ENCODE results near the gene TMC8. TPM values are rescaled to one million over a fixed set of nuclear protein-coding genes. Genes with fewer than 3 reads are reported as not detected.

TMC8 gene
- total RNA-seq, 2 experiments from 2014 or later: 133 to 136 TPM

DNA sequence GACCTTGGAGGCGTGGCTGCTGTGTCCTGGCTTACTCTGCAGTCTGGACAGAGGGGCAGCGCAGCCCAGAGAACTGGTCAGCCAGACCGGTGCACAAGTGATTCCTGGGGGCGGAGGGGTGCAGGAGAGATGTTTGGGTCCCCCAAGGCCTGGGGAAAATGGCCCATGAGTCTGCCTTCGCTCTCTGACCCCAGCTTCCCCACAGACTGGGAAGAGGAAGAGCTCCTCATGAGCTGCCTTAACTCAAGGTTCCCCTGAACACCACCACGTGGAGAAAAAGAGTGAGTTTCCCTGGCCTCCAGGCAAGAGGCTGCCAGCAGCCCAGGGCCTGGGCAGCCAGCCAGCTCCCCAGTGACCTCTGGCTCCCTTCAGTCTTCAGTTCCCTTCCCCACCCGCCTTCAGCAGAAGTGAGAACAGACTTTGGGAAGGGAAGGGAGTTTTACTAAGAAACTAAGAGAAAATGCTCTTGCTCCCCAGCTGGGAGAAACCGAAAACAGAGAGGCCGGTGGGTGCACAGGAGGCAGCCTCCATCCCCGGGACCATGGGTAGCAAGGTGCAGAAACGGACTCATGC lies 13.7 kb downstream of the TMC8 start:
- H3K27ac Mint-ChIP-seq: peak overlapping the region; percentile 45
- peaks cover 17% of the 10 kb centered on the region for H3K36me3 Mint-ChIP-seq
- no peaks in the 10 kb centered on the region for H3K9me3 Mint-ChIP-seq
- peaks cover 48% of the 10 kb centered on the region for H3K4me1 Mint-ChIP-seq
- no peaks in the 10 kb centered on the region for H3K27me3 Mint-ChIP-seq
- H3K4me3 Mint-ChIP-seq: no peak overlapping the region
- no peak for DNase-seq

DNA sequence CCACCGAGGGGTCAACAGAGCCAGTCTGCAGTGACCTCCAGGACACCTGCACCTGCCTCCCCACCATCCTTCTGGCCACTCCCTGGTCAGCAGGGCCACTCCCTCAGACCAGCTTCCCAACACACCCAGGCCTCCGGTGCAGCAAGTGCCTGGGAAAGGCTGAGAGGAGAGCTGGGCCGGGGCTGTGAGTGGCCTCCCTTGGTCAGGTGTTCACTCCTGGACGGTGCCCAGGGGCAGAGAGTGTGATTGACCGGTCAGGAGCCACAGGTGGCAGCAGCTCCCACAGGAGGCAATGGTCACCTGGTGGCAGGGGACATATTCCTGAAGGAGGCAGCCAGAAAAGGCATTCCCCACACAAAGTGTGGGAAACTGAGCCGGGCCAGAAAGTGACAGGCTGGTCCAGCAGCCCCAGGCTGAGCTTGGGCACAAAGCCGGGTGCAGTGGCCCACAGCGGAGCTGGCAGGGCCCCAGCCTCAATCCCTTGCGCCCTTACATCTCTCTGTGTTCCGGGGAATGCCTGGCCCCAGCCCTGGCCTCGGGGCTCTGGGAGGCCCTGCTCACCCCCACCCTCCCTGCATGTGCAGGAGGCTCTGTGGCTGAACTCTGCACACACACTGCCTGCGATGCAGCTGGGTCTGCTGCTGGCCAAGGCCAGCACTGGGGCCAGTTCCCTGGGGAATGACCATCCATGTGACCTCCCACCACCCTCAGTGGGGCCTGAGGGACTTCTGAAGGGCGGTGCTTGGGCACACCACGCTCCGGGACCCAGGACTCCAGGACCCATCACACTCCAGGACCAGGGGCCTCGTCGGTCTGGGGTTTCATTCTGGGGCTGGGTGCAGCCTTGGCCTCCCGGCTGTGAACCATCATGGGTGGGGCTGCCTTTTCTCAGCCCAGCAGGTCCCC lies 14.4 kb downstream of the TMC8 start:
- Mint-ChIP-seq H3K4me1 (peaks cover 43% of the 10 kb centered on the region), H3K27me3 (no peaks in the 10 kb centered on the region), H3K4me3 (no peak overlapping the region), H3K9me3 (no peaks in the 10 kb centered on the region), H3K36me3 (peaks cover 13% of the 10 kb centered on the region), H3K27ac (peak overlapping the region; percentile 45)
- no peak for DNase-seq

DNA sequence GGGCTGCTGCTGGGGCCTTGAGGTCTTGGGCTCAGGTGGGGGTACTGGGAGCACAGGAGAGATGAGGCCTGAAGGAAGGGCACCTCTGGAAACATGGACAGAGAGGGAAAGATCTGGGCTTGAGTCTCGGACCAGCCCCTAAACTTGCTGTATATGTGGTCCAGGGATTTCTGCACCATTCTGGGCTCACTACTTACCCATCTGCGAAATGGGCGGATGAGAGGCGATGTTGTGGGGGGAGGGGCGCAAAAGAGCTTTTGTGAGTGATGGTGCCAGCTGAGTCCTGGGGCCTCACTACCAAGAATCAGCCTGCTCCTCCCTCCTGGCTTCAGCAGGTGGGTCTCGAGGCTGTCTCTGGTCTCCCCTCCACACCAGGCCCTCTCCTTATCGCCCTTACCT lies 15.9 kb downstream of the TMC8 start:
- H3K9me3 Mint-ChIP-seq: no peaks in the 10 kb centered on the region
- no peak overlapping the region for H3K4me3 Mint-ChIP-seq
- peaks cover 6% of the 10 kb centered on the region for H3K36me3 Mint-ChIP-seq
- no peaks in the 10 kb centered on the region for H3K27me3 Mint-ChIP-seq
- peaks cover 35% of the 10 kb centered on the region for H3K4me1 Mint-ChIP-seq
- no peak overlapping the region for H3K27ac Mint-ChIP-seq
- no peak for DNase-seq

DNA sequence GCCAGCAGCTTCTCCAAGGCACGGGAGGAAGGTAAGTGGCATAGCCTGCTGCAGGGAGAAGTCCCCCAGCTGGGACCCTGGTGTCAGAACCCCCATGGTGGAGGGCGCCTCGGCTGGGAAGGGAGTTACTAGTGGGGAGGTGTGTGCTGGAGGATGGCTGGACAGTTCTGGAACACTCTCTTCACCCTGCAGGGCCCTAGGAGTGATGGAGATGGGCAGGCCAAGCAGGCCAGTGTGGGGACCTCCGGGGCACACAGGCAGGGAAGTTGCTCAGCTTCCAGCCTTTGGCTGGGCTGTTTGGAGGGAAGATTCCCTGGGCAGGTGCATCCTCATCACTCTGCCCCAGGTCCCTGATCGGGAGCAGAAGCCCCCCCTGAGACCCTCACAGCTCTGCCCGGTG lies 16.3 kb downstream of the TMC8 start:
- no peak for DNase-seq
- H3K27ac Mint-ChIP-seq: no peak overlapping the region
- no peaks in the 10 kb centered on the region for H3K9me3 Mint-ChIP-seq
- H3K27me3 Mint-ChIP-seq: no peaks in the 10 kb centered on the region
- peaks cover 6% of the 10 kb centered on the region for H3K36me3 Mint-ChIP-seq
- no peak overlapping the region for H3K4me3 Mint-ChIP-seq
- peaks cover 33% of the 10 kb centered on the region for H3K4me1 Mint-ChIP-seq

DNA sequence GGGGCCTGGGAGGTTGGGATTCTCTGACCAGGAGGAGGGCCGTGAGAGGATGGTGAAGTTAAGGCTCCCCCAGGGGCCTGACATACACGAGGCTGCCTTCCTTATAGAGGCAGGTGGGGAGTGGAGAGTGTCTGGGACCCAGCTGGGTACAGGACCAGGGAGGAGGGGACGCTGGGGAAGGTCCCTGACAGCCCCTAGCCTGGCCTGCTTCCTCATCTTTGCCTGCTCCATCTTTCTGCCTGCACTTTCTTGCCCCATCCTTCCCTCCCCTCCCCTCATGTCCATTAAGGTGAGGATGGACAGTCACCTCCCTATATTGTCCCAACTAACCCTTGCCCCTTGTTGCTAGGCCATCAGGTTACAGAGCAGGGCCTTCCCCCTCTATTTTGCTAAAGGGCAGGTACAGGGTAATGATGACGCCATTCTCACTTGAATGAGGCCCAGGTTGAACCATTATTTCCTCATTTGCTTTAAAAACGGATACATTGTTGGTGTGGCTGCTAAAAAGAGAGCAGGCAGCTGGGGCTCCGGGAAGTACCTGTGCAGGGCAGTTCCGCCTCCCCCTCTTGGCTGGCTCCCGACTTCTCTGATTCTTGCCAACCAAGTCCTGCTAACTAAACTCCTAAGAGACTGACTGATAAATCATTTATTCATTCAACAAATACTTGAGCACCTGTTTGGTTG lies 16.9 kb downstream of the TMC8 start:
- H3K9me3 Mint-ChIP-seq: no peaks in the 10 kb centered on the region
- H3K4me1 Mint-ChIP-seq: peaks cover 27% of the 10 kb centered on the region
- H3K27me3 Mint-ChIP-seq: no peaks in the 10 kb centered on the region
- H3K36me3 Mint-ChIP-seq: peaks cover 4% of the 10 kb centered on the region
- H3K27ac Mint-ChIP-seq: peak overlapping the region; percentile 28
- no peak overlapping the region for H3K4me3 Mint-ChIP-seq
- DNase-seq: no peak

DNA sequence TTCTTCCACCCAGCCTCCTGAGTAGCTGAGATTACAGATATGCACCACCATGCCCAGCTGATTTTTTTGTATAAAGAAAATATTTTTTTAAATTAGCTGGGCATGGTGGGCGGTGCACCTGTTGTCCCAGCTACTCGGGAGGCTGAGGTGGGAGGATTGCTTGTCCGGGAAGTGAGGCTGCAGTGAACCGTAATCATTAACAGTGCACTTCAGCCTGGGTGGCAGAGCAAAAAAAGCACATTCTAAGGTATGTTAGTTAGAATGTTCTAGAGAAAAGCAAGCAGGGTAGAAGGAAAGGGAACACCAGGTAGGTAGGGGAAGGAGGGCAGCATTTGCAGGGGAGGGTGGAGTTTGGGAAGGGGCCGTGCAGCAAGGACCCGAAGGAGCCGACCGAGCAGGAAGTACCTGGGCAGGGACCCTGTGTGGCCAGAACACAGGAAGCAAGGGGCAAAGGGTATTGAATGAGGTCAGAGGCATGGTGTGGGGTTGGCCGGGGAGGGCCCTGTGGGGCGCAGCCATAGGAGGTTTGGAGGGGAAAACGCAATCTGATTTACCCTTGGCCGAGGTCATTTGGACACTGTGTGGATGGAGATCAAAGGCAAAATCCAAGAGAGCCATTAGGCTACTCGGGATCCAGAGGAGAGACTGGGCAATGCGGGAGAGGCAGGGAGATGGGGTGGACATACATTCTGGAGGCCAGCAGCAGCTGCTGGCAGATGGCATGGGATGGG lies 17.9 kb downstream of the TMC8 start:
- Mint-ChIP-seq H3K36me3 (no peaks in the 10 kb centered on the region), H3K27ac (no peak overlapping the region), H3K4me1 (peaks cover 21% of the 10 kb centered on the region), H3K4me3 (no peak overlapping the region), H3K27me3 (no peaks in the 10 kb centered on the region), H3K9me3 (no peaks in the 10 kb centered on the region)
- DNase-seq: no peak

DNA sequence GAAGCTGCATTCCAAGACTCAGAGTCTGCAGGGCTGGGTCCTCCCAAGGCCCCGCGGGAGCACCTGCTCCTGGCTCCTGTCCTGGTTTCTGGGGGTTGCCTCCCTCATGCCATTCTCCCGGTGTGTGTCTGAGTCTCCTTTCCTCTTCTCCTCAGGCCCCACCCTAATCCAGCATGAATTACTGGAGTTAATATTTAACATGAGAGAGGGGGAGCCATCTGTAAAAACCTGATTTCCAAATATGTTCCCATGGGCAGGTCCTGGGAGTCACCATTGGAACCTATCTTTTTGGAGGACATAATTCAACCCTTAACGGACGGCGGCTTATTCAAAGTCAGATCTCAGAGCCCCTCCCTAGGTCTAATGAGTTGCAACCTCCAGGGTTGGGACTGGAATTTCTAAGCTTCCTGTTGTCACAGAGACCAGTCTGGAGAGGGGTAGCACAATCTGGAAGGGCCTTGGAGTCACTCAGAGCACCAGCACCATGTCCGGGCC lies 21.0 kb downstream of the TMC8 start:
- H3K4me1 Mint-ChIP-seq: peaks cover 18% of the 10 kb centered on the region
- no peaks in the 10 kb centered on the region for H3K36me3 Mint-ChIP-seq
- no peak overlapping the region for H3K27ac Mint-ChIP-seq
- DNase-seq: no peak
- no peaks in the 10 kb centered on the region for H3K27me3 Mint-ChIP-seq
- no peak overlapping the region for H3K4me3 Mint-ChIP-seq
- no peaks in the 10 kb centered on the region for H3K9me3 Mint-ChIP-seq

DNA sequence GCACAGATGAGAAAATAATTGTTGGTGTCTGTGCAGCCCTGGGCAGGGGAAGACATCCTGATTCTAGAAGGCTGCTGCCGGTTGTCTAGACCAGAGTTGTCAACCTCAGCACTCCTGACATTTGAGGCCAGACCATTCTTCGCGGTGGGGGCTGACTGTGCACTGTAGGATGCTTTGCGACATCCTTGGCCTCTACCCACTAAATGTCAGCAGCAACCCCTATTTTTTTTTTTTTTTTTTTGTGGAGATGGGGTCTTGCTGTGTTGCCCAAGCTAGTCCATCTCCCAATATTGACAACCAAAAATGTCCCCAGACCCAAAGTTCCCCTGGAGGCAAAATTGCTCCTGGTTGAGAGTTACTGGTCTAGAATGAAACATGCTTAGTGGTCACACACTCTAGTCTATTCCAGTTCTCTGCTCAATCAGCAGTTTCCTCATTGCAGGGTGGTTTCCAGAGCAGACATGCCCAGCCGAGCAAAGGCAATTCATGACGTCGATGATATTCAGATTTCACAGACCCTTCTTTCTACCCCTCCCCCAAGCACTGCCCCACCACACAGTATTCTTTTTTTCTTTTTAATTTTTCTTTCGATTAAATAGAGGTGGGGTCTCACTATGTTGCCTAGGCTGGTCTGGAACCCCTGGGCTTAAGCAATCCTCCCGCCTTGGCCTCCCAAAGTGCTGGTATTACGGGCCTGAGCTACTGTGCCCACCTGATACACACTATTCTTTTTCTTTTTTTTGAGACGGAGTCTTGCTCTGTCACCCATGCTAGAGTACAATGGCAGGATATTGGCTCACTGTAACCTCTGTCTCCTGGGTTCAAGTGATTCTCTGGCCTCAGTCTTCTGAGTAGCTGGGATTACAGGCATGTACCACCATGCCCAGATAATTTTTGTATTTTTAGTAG lies 24.6 kb downstream of the TMC8 start:
- Mint-ChIP-seq H3K27me3 (no peaks in the 10 kb centered on the region), H3K9me3 (no peaks in the 10 kb centered on the region), H3K27ac (no peak overlapping the region), H3K4me1 (peaks cover 13% of the 10 kb centered on the region), H3K36me3 (no peaks in the 10 kb centered on the region), H3K4me3 (no peak overlapping the region)
- no peak for DNase-seq

DNA sequence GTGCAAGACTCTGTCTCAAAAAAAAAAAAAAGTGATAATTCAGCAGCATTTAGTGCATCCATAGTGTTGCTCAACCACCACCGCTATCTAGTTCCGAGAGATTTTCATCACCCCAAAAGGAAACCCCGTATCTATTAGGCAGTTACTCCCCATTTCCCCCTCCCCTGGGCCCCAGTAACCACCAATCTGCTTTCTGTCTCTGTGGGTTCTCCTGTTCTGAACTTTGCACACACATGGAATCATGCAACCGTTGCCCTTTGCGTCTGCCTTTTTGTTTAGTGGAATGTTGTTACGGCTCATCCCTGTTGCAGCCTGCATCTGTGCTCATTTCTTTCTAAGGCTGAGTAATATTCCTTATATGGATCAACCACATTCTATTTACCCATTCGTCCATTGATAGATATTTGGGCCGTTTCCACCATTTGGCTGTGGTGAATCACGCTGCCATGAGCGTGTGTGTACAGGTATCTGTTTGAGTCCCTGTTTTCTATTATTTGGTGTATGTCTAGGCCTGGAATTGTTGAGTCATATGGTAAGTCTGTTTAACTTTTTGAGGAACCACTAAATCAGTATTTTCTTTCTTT lies 29.1 kb downstream of the TMC8 start:
- Mint-ChIP-seq H3K9me3 (no peaks in the 10 kb centered on the region), H3K27ac (no peak overlapping the region), H3K4me3 (no peak overlapping the region), H3K36me3 (no peaks in the 10 kb centered on the region), H3K4me1 (peaks cover 13% of the 10 kb centered on the region), H3K27me3 (no peaks in the 10 kb centered on the region)
- DNase-seq: no peak

DNA sequence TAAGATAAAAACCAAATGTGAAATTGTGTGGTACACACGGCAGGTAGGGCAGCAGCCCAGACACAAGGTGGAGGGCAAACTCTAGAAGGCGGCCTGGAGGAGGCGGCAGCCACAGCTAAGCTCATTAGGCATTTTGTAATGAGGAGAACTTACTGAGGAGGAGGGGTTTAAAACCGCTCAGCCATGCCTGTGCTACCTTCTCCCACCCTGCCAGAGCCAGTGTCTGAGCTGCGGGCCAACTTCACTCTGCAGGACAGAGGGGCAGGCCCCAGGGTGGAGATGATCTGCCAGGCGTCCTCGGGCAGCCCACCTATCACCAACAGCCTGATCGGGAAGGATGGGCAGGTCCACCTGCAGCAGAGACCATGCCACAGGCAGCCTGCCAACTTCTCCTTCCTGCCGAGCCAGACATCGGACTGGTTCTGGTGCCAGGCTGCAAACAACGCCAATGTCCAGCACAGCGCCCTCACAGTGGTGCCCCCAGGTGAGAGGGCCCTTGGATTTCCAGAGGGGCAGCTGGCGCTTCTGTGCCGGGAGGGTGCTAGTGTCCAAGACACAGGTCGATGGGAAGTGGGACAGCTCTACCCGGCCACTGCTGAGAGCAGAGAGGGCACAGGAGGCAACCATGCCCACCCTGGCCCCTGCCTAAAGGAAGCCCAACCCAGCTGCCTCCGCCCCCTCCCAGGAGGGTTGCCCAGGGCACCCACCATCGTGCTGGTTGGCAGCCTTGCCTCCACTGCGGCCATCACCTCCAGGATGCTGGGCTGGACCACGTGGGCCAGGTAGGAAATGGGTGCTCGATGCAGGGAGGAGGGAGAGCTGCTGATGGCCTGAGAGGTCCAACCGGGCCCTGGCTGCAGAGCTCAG lies 33.5 kb downstream of the TMC8 start:
- no peak overlapping the region for H3K27ac Mint-ChIP-seq
- no peaks in the 10 kb centered on the region for H3K27me3 Mint-ChIP-seq
- H3K4me1 Mint-ChIP-seq: peaks cover 11% of the 10 kb centered on the region
- H3K36me3 Mint-ChIP-seq: no peaks in the 10 kb centered on the region
- DNase-seq: no peak
- H3K4me3 Mint-ChIP-seq: no peak overlapping the region
- no peaks in the 10 kb centered on the region for H3K9me3 Mint-ChIP-seq

DNA sequence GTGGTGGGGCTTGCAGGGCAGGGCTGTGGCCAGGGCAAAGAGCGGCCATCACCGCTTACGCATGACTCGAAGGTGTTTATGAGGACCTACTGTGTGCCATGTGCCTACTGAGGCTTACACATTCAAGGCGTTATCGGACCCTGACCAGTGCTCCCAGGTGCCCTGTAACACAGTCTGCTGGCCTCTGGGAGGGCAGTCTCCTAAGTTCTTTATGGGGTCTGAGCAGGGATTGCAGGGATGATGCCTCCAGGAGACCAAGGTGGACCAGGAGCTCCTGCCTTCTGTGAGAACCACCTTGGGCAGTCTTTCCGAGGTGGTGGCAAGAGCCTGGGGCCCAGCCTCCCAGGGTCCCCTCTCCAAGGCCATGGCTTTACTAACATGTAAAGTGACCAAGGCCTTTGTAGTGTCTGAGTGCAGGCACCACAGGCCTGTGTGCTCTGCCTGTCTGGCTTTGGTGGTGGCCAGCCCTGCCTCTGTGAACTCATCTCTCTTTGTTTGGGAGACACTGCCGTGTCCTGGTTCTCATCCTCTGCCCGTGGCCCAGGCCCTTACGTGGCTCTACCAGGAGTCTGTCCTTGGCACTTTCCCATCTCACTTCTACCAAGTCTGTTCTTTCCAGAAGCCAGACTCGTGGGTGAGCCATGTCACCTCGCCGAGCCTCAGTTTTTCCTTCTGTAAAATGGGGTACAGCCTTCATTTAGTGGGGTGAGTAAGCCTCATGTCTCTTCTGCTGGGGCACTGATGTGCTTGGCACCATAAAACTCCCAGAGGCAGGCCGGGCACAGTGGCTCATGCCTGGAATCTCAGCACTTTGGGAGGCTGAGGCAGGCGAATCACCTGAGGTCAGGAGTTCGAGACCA lies 34.4 kb downstream of the TMC8 start:
- no peaks in the 10 kb centered on the region for H3K27me3 Mint-ChIP-seq
- peaks cover 8% of the 10 kb centered on the region for H3K4me1 Mint-ChIP-seq
- no peak overlapping the region for H3K4me3 Mint-ChIP-seq
- DNase-seq: no peak
- no peaks in the 10 kb centered on the region for H3K9me3 Mint-ChIP-seq
- H3K27ac Mint-ChIP-seq: no peak overlapping the region
- no peaks in the 10 kb centered on the region for H3K36me3 Mint-ChIP-seq

DNA sequence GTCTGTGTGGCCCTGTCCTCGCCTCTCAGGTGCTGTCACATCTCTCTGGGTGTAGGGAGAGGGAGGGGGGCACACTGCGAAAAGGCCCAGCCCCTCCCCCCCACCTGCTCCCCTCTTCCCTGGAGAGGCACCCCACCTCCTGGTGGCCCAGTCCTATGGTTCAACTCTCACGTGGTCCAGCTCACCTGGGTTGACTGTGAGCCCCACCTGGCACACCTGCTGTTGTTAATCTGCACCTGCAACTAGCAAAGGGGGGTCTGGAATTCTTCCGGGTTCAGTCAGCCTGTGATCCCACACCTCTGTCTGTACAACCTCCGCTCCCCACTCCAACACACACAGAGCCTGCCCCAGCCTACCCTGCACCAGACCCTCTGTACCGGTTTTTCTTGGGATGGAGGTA lies 35.8 kb downstream of the TMC8 start:
- Mint-ChIP-seq H3K4me3 (no peak overlapping the region), H3K9me3 (no peaks in the 10 kb centered on the region), H3K27ac (no peak overlapping the region), H3K4me1 (peaks cover 14% of the 10 kb centered on the region), H3K36me3 (peaks cover 7% of the 10 kb centered on the region), H3K27me3 (no peaks in the 10 kb centered on the region)
- DNase-seq: no peak
